ENCODE measurements around the gene COL6A5. TPM values are rescaled to one million over a fixed set of nuclear protein-coding genes. Genes with fewer than 3 reads are reported as not detected.

COL6A5 gene
- total and polyA plus RNA-seq, 2 of the 13 experiments (the other 11 are each of a cell fraction or from before 2014, with no cell fraction given), result not detected

DNA sequence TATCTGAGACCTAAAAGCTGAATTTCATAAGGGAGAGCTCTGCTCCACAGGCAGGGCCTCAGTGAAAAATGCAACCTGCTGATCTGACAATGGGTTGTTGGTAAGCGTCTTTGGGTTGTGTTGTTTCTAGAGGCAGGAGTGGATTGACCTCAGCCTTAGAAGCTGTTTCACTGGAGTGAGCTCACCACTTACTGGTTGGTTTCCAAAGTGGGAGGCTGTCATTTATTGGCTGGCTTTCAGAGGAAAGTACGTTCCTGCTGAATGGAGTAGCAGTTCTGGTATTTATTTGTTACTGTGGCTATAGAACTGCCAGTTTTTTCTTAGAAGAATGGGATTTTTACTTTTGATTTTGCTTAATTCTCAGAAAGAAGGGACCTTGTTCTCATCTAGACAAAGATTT, 29.3 kb upstream of the COL6A5 start:
- no peak for ATAC-seq
- Histone ChIP-seq H3K9me3 (ENCODE audit: low read length) (no peaks in the 10 kb centered on the region), H3K27me3 (ENCODE audit: control insufficient read depth in 1 of 2, insufficient read depth in 2 of 2, low read length in 2 of 2) (no peaks in the 10 kb centered on the region; a peak in 1 of 5 replicates), H4K20me1 (ENCODE audit: insufficient read depth, low read length) (no peaks in the 10 kb centered on the region), H3K9ac (ENCODE audit: insufficient read depth, low read depth, low read length) (no peak overlapping the region), H3K4me3 (replicated peaks in 1 of 3; ENCODE audit: insufficient read depth in 1 of 3, low read depth in 2 of 3, low read length in 3 of 3) (no peak overlapping the region), H3K4me2 (ENCODE audit: low read depth, low read length) (no peak overlapping the region), H2AFZ (ENCODE audit: low read length) (no peak overlapping the region), H3K27ac (ENCODE audit: extremely low read length, insufficient read depth, low read length) (no peak overlapping the region), H3K36me3 (replicated peaks in 1 of 2; ENCODE audit: control insufficient read depth in 1 of 2, insufficient read depth in 2 of 2, low read length in 2 of 2) (no peaks in the 10 kb centered on the region), H3K4me1 (ENCODE audit: insufficient read depth, low read length) (no peaks in the 10 kb centered on the region), H3K79me2 (ENCODE audit: insufficient read depth, low read length) (no peaks in the 10 kb centered on the region)
- no TSS peak for BruUV-seq (replicated peaks)
- intact Hi-C loops (cut with micrococcal nuclease; ENCODE audit: unreplicated experiment) (no loop called here), in situ Hi-C loops (cut with HindIII; ENCODE audit: extremely low pct_ligation_motif_present, low pct_unique_long_range_greater_than_20kb) (no loop called here)
- TF ChIP-seq, protein P1, sequence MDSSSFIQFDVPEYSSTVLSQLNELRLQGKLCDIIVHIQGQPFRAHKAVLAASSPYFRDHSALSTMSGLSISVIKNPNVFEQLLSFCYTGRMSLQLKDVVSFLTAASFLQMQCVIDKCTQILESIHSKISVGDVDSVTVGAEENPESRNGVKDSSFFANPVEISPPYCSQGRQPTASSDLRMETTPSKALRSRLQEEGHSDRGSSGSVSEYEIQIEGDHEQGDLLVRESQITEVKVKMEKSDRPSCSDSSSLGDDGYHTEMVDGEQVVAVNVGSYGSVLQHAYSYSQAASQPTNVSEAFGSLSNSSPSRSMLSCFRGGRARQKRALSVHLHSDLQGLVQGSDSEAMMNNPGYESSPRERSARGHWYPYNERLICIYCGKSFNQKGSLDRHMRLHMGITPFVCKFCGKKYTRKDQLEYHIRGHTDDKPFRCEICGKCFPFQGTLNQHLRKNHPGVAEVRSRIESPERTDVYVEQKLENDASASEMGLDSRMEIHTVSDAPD (CRISPR knock-in tag; IDR thresholded peaks at IDR 0.05), result no peak
- TF ChIP-seq RFX3 (CRISPR knock-in tag; IDR thresholded peaks at IDR 0.05), result no peak
- no peak for TF ChIP-seq MTF2 (CRISPR knock-in tag; IDR thresholded peaks at IDR 0.05; ENCODE audit: borderline replicate concordance)
- TF ChIP-seq HDAC6 (IDR thresholded peaks at IDR 0.05; ENCODE audit: low read depth, low read length), result no peak
- TF ChIP-seq, protein P2, sequence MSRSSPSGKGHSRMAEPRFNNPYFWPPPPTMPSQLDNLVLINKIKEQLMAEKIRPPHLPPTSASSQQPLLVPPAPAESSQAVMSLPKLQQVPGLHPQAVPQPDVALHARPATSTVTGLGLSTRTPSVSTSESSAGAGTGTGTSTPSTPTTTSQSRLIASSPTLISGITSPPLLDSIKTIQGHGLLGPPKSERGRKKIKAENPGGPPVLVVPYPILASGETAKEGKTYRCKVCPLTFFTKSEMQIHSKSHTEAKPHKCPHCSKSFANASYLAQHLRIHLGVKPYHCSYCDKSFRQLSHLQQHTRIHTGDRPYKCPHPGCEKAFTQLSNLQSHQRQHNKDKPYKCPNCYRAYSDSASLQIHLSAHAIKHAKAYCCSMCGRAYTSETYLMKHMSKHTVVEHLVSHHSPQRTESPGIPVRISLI (CRISPR knock-in tag; IDR thresholded peaks at IDR 0.05; ENCODE audit: borderline replicate concordance), result no peak
- TF ChIP-seq, protein P3, sequence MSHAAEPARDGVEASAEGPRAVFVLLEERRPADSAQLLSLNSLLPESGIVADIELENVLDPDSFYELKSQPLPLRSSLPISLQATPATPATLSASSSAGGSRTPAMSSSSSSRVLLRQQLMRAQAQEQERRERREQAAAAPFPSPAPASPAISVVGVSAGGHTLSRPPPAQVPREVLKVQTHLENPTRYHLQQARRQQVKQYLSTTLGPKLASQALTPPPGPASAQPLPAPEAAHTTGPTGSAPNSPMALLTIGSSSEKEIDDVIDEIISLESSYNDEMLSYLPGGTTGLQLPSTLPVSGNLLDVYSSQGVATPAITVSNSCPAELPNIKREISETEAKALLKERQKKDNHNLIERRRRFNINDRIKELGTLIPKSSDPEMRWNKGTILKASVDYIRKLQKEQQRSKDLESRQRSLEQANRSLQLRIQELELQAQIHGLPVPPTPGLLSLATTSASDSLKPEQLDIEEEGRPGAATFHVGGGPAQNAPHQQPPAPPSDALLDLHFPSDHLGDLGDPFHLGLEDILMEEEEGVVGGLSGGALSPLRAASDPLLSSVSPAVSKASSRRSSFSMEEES (CRISPR knock-in tag; IDR thresholded peaks at IDR 0.05), result no peak
- TF ChIP-seq, protein P4, sequence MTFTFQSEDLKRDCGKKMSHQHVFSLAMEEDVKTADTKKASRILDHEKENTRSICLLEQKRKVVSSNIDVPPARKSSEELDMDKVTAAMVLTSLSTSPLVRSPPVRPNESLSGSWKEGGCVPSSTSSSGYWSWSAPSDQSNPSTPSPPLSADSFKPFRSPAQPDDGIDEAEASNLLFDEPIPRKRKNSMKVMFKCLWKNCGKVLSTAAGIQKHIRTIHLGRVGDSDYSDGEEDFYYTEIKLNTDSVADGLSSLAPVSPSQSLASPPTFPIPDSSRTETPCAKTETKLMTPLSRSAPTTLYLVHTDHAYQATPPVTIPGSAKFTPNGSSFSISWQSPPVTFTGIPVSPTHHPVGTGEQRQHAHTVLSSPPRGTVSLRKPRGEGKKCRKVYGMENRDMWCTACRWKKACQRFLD (CRISPR knock-in tag; IDR thresholded peaks at IDR 0.05; ENCODE audit: borderline replicate concordance), result no peak
- no peak for TF ChIP-seq HNRNPLL (IDR thresholded peaks at IDR 0.05; ENCODE audit: low read depth, low read length, poor library complexity, severe bottlenecking)
- no peak for TF ChIP-seq ZNF605 (CRISPR knock-in tag; IDR thresholded peaks at IDR 0.05)
- no peak for TF ChIP-seq THAP11 (CRISPR knock-in tag; IDR thresholded peaks at IDR 0.05)
- no peak for TF ChIP-seq HNRNPK (IDR thresholded peaks at IDR 0.05; ENCODE audit: low read depth, low read length, poor library complexity, severe bottlenecking)
- no peak for TF ChIP-seq ZFAT (CRISPR knock-in tag; conservative IDR thresholded peaks at IDR 0.05)
- TF ChIP-seq RBAK (CRISPR knock-in tag; IDR thresholded peaks at IDR 0.05), result no peak
- TF ChIP-seq SIX1 (CRISPR knock-in tag; IDR thresholded peaks at IDR 0.05; ENCODE audit: borderline replicate concordance), result no peak
- 0% methylated on average over 2 of the region's 2 CpGs for WGBS (ENCODE audit: low lambda C conversion rate)
- POLR2A ChIA-PET, result no interaction called here
- CTCF ChIA-PET (ENCODE audit: low intra/inter-chr PET ratio, low total read pairs), result no interaction called here
- DNase-seq (ENCODE audit: low spot score), result no peak
- no peak for FAIRE-seq
